K562 (cell line): ENCODE results near the gene ANKH. TPM values are rescaled to one million over a fixed set of nuclear protein-coding genes. Genes with fewer than 3 reads are reported as not detected.

Experiments
- E2F6 ChIP-seq, 2 experiments: IDR thresholded peaks; 2 replicates each; pipeline ENCODE4 v1.6.1; 2011; ENCODE audit warnings: borderline replicate concordance in 1 of 2, control low read depth in 1 of 2, low read depth in 1 of 2, low read length in 1 of 2, mild to moderate bottlenecking in 1 of 2, mixed read lengths in 1 of 2, moderate library complexity in 1 of 2; ENCODE audit not compliant: insufficient read depth in 1 of 2, insufficient read length in 1 of 2, poor library complexity in 1 of 2, severe bottlenecking in 1 of 2; ENCODE audit errors: extremely low read depth in 1 of 2
- HMBOX1 ChIP-seq: sonication (generic); IDR thresholded peaks from 2 replicates; pipeline ENCODE4 v1.6.1; 2016
- MLLT1 ChIP-seq, 2 experiments: fragments of 450-650 bp; IDR thresholded peaks; 2 replicates each; pipeline ENCODE4 v1.6.1; 2016
- PHF21A ChIP-seq: fragments of 450-650 bp; IDR thresholded peaks from 2 replicates; pipeline ENCODE4 v1.6.1; 2017; ENCODE audit warnings: low read depth, borderline replicate concordance
- SNAPC5 ChIP-seq: fragments of 250-450 bp; sonication (Bioruptor Pico); IDR thresholded peaks from 2 replicates; pipeline ENCODE4 v1.8.0; 2021; ENCODE audit warnings: moderate library complexity, mild to moderate bottlenecking, inconsistent platforms
- ZBTB33 ChIP-seq: sonication (generic); formaldehyde crosslinking; IDR thresholded peaks from 2 replicates; pipeline ENCODE4 v1.8.1; 2023; ENCODE audit warnings: mild to moderate bottlenecking, missing genetic modification reagents
- ZBTB40 ChIP-seq, 2 experiments: fragments of 450-650 bp in 1 of 2; sonication (generic) in 1 of 2; formaldehyde crosslinking in 1 of 2; IDR thresholded peaks; 2 replicates each; pipeline versions ENCODE4 v1.7.1 to v1.9.0; 2016 to 2022; ENCODE audit warnings: inconsistent platforms in 1 of 2, mild to moderate bottlenecking in 1 of 2, missing genetic modification reagents in 1 of 2
- polyA plus RNA-seq, 8 experiments: library from polyadenylated mRNA; depleted of rRNA in 4 of 8; stranded (reverse) in 5 of 8; unstranded in 3 of 8; fragments of >200 nt; fragmentation: Nextera tagmentation in 2 of 8; fragmentation: Illumina TruSeq in 1 of 8; extraction: Ambion mirVana in 2 of 8; extraction: Trizol in 1 of 8; gene quantifications; 2 replicates each; pipeline versions ENCODE4 v1.2.1 to v1.2.3, GENCODE V29; 2011 to 2014; ENCODE audit warnings: inconsistent platforms in 1 of 8, missing spikeins in 1 of 8
- total RNA-seq, 7 experiments: library from RNA; depleted of rRNA in 6 of 7; stranded (reverse); fragments of >200 nt in 6 of 7; fragmentation: Illumina TruSeq in 2 of 7; extraction: Trizol in 2 of 7; gene quantifications; 2 replicates each; pipeline versions ENCODE4 v1.2.1 to v1.2.3, GENCODE V29; 2011 to 2021; ENCODE audit warnings: low replicate concordance in 1 of 7

Gene ANKH
- total and polyA plus RNA-seq, 9 of the 15 experiments (the other 6 are each of a cell fraction or from before 2014, with no cell fraction given) = 0.79 to 12.2 (median 4.5) TPM

GRCh38 chr5:14675865-14676300 is 195.7 kb downstream of the ANKH start (continued):
- no peak for TF ChIP-seq PHF21A
- TF ChIP-seq SNAPC5 (CRISPR knock-in tag) = no peak
- TF ChIP-seq ZBTB33 (CRISPR knock-in tag) = no peak
- peak; percentile 91 for TF ChIP-seq ZBTB40 (IDR thresholded peaks at IDR 0.05)
- TF ChIP-seq ZBTB40 (CRISPR knock-in tag; IDR thresholded peaks at IDR 0.05) = peak; percentile 60
- peak; percentile 78 for TF ChIP-seq HMBOX1
- TF ChIP-seq MLLT1 (IDR thresholded peaks at IDR 0.05) = no peak
- TF ChIP-seq E2F6 (IDR thresholded peaks at IDR 0.05; ENCODE audit: borderline replicate concordance in 1 of 2, extremely low read depth in 1 of 2, insufficient read depth in 1 of 2, insufficient read length in 1 of 2, low read depth in 1 of 2, low read length in 1 of 2, poor library complexity in 1 of 2, severe bottlenecking in 1 of 2) = peak; percentile 59 to 76
